Measurements from ENCODE around the gene ZNF605. TPM values are rescaled to one million over a fixed set of nuclear protein-coding genes. Genes with fewer than 3 reads are reported as not detected.
"Not testable (repeated sequence)": the region's sequence is repeated elsewhere in the genome, so short reads cannot be mapped to it uniquely, and the experiment has no call there.

Gene ZNF605
- total RNA-seq, 1 donor from 2014 or later, result 1.3 TPM

DNA sequence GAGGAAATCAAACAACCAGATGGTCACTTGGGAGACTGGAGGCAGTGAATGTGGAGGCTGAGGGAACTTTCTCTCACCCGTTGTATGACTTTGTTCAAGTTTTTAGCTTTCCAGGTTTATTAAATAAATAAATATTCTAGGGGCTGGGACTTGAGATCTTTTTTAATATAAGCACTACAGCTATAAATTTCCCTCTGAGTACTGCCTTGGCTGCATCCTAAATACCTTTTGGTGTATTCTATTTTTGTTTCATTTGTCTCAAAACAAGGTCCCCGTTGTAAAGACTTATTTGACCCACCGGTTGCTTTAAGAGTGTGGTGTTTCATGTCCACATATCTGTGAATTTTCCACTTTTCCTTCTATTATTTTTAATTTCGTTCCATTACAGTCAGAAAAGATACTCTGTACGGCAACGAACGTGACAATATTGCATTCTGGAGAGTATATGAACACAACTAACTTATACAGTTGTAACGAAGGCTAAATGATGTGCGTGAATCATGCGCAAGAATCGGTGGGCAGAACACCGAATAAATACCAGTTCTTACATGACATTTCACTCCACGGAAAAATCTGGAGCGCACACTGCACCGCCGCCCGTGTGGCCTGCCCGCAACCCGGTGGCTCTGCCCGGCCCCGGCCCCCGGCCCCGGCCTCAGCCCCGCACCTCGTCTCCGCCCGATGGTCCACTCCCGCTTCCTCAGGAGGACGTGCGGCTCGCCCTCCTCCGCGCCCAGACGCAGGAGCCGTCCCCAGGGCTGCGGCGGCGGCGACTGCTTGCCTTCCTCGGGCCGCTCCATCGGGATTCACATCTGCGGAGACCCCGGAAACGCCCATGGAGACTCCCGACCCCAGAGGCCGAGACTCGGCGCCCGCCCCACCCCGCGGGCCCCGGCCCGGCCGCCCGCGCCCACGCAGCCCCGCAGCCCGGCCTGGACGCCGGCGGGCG, 69.3 kb downstream of the ZNF605 start:
- Histone ChIP-seq H3K27ac (peak overlapping the region; percentile 36 to 82), H3K27me3 (no peaks in the 10 kb centered on the region), H3K36me3 (peaks cover 8 to 22% of the 10 kb centered on the region in 2 donors), H3K4me3 (peak overlapping the region; percentile 76 to 80), H3K9me3 (no peaks in the 10 kb centered on the region), H3K4me1 (peaks cover 0 to 6% of the 10 kb centered on the region in 2 donors)
- TF ChIP-seq, protein P1, sequence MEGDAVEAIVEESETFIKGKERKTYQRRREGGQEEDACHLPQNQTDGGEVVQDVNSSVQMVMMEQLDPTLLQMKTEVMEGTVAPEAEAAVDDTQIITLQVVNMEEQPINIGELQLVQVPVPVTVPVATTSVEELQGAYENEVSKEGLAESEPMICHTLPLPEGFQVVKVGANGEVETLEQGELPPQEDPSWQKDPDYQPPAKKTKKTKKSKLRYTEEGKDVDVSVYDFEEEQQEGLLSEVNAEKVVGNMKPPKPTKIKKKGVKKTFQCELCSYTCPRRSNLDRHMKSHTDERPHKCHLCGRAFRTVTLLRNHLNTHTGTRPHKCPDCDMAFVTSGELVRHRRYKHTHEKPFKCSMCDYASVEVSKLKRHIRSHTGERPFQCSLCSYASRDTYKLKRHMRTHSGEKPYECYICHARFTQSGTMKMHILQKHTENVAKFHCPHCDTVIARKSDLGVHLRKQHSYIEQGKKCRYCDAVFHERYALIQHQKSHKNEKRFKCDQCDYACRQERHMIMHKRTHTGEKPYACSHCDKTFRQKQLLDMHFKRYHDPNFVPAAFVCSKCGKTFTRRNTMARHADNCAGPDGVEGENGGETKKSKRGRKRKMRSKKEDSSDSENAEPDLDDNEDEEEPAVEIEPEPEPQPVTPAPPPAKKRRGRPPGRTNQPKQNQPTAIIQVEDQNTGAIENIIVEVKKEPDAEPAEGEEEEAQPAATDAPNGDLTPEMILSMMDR (IDR thresholded peaks at IDR 0.05), result no peak
- intact Hi-C loops (cut with DNase I), result loop anchor here (1.0 to 5.0 kb wide), 8 partner anchors 18 to 200 kb away; partner anchors contain the start of genes ANKLE2, GOLGA3, POLE and PXMP2
- peak in 1 of 2 donors; percentile 65 for DNase-seq (ENCODE audit: low spot score in 2 of 2)

- Histone ChIP-seq H3K27me3 (no peaks in the 10 kb centered on the region), H3K4me3 (no peak overlapping the region), H3K4me1 (peaks cover 0 to 6% of the 10 kb centered on the region in 2 donors), H3K27ac (no peak overlapping the region), H3K36me3 (peaks cover 20 to 45% of the 10 kb centered on the region in 2 donors), H3K9me3 (no peaks in the 10 kb centered on the region)
- no peak for DNase-seq (ENCODE audit: low spot score in 2 of 2)
- TF ChIP-seq, protein P1 (IDR thresholded peaks at IDR 0.05), result no peak
- intact Hi-C loops (cut with DNase I), result no loop called here
Measured at GRCh38 chr12:132881818-132882217, 74.3 kb downstream of the ZNF605 start.

GRCh38 chr12:132874620-132875019, 81.5 kb downstream of the ZNF605 start:
- peaks cover 74 to 79% of the 10 kb centered on the region in 2 donors for H3K36me3 ChIP-seq
- DNase-seq (ENCODE audit: low spot score in 2 of 2); H3K27ac ChIP-seq; H3K9me3 ChIP-seq; H3K4me1 ChIP-seq; intact Hi-C loops (cut with DNase I); H3K27me3 ChIP-seq; H3K4me3 ChIP-seq: not testable (repeated sequence)

- Histone ChIP-seq H3K4me1 (no peaks in the 10 kb centered on the region), H3K27ac (no peak overlapping the region), H3K36me3 (peaks cover 74 to 83% of the 10 kb centered on the region in 2 donors), H3K4me3 (no peak overlapping the region), H3K9me3 (no peaks in the 10 kb centered on the region), H3K27me3 (no peaks in the 10 kb centered on the region)
- intact Hi-C loops (cut with DNase I), result no loop called here
- no peak for DNase-seq (ENCODE audit: low spot score in 2 of 2)
- TF ChIP-seq, protein P1 (IDR thresholded peaks at IDR 0.05), result no peak
Measured at GRCh38 chr12:132874175-132874574, 81.9 kb downstream of the ZNF605 start.

- no peaks in the 10 kb centered on the region for H3K4me1 ChIP-seq
- DNase-seq (ENCODE audit: low spot score in 2 of 2), result no peak
- H3K27me3 ChIP-seq, result no peaks in the 10 kb centered on the region
- intact Hi-C loops (cut with DNase I), result no loop called here
- TF ChIP-seq, protein P1 (IDR thresholded peaks at IDR 0.05), result no peak
- H3K36me3 ChIP-seq, result peaks cover 74 to 84% of the 10 kb centered on the region in 2 donors
- no peak overlapping the region for H3K4me3 ChIP-seq
- H3K27ac ChIP-seq, result no peak overlapping the region
- H3K9me3 ChIP-seq, result no peaks in the 10 kb centered on the region
Measured at GRCh38 chr12:132873724-132874123, 82.4 kb downstream of the ZNF605 start.

DNA sequence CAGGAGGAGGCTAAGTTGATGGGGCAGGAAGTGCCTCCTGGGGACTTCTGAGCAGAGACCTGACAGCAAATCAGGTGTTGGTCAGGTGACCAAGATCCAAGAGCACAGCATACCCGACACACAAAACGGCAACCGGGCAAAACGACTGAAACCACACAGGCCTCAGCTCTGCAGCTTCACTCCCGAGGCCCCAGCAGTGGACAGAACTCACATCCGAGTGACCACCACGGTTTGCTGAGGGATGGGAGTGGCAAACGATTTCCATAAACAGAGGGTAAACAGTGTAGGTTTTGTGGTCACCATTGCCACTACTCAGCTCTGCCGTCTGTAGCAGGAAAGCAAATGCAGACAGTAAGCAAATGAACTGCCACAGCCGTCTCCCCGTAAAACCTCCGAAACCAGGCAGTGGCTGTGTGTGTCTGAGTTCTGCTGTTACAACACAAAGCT, 83.1 kb downstream of the ZNF605 start:
- TF ChIP-seq, protein P1 (IDR thresholded peaks at IDR 0.05), result no peak
- no peaks in the 10 kb centered on the region for H3K9me3 ChIP-seq
- no peak overlapping the region for H3K27ac ChIP-seq
- no peak for DNase-seq (ENCODE audit: low spot score in 2 of 2)
- no peaks in the 10 kb centered on the region for H3K4me1 ChIP-seq
- no peak overlapping the region for H3K4me3 ChIP-seq
- peaks cover 76 to 85% of the 10 kb centered on the region in 2 donors for H3K36me3 ChIP-seq
- no peaks in the 10 kb centered on the region for H3K27me3 ChIP-seq
- intact Hi-C loops (cut with DNase I), result no loop called here

All from ascending aorta (tissue), 2 donors.